CD14-positive monocyte (primary cell): ENCODE results near the gene LOC128125822.

Experiments used
- DNase-seq, 3 donors: peaks; one replicate each; pipeline ENCODE4 v3.0.0-alpha.2; 2011 to 2022
- H2AFZ ChIP-seq: 2 replicates; pipeline ENCODE4 v1.6.0; 2012; ENCODE audit warnings: mild to moderate bottlenecking, low read depth, low read length, inconsistent platforms; ENCODE audit not compliant: insufficient read depth, poor library complexity, severe bottlenecking
- H3K27ac ChIP-seq, 2 donors: 1 replicate in 1 of 2; 2 replicates in 1 of 2; pipeline ENCODE4 v1.5.1; 2012 to 2013; ENCODE audit warnings: low read length in 2 of 2, control low read depth in 1 of 2, inconsistent platforms in 1 of 2, low read depth in 1 of 2, mild to moderate bottlenecking in 1 of 2
- H3K27me3 ChIP-seq, 2 donors: one replicate each; pipeline versions ENCODE4 v1.6.0 to v1.6.1; 2011 to 2013; ENCODE audit warnings: low read length in 2 of 2; ENCODE audit not compliant: control insufficient read depth in 2 of 2, insufficient read depth in 2 of 2
- H3K36me3 ChIP-seq, 2 donors: replicated peaks in 1 of 2; 1 replicate in 1 of 2; 2 replicates in 1 of 2; pipeline versions ENCODE4 v1.5.1 to v1.6.1; 2012 to 2013; ENCODE audit warnings: low read length in 2 of 2, control low read depth in 1 of 2, inconsistent platforms in 1 of 2, mild to moderate bottlenecking in 1 of 2; ENCODE audit not compliant: insufficient read depth in 2 of 2, control insufficient read depth in 1 of 2
- H3K4me1 ChIP-seq, 2 donors: 1 replicate in 1 of 2; 2 replicates in 1 of 2; pipeline versions ENCODE4 v1.5.1 to v1.6.1; 2012 to 2013; ENCODE audit warnings: low read length in 2 of 2, control low read depth in 1 of 2, inconsistent platforms in 1 of 2, mild to moderate bottlenecking in 1 of 2, moderate library complexity in 1 of 2; ENCODE audit not compliant: insufficient read depth in 2 of 2, control insufficient read depth in 1 of 2
- H3K4me2 ChIP-seq: replicated peaks from 2 replicates; pipeline ENCODE3; 2012; ENCODE audit warnings: low read length, moderate library complexity, mild to moderate bottlenecking; ENCODE audit not compliant: poor library complexity, severe bottlenecking; ENCODE audit errors: extremely low read depth
- H3K4me3 ChIP-seq, 3 experiments: fragments of 200-600 bp in 1 of 3; sonication (generic) in 1 of 3; replicated peaks in 1 of 3; 1 replicate in 2 of 3; 2 replicates in 1 of 3; pipeline ENCODE4 v1.5.1; 2011 to 2013; ENCODE audit warnings: low read length in 3 of 3, mild to moderate bottlenecking in 3 of 3, control low read depth in 2 of 3, low read depth in 2 of 3, inconsistent platforms in 1 of 3, moderate library complexity in 1 of 3
- H3K79me2 ChIP-seq: 2 replicates; pipeline ENCODE4 v1.6.0; 2012; ENCODE audit warnings: mild to moderate bottlenecking, control low read depth, inconsistent platforms, low read length, moderate library complexity; ENCODE audit not compliant: insufficient read depth
- H3K9ac ChIP-seq: 2 replicates; pipeline ENCODE4 v1.6.0; 2017; ENCODE audit warnings: low read length, mild to moderate bottlenecking; ENCODE audit not compliant: insufficient read depth, poor library complexity, severe bottlenecking
- H3K9me3 ChIP-seq, 2 donors: replicated peaks in 1 of 2; 1 replicate in 1 of 2; 2 replicates in 1 of 2; pipeline versions ENCODE4 v1.5.1 to v1.6.1; 2012 to 2013; ENCODE audit warnings: low read length in 2 of 2, control low read depth in 1 of 2; ENCODE audit not compliant: control insufficient read depth in 1 of 2, insufficient read depth in 1 of 2
- H4K20me1 ChIP-seq: 2 replicates; pipeline ENCODE4 v1.6.0; 2012; ENCODE audit warnings: mild to moderate bottlenecking, low read length, control low read depth, moderate library complexity; ENCODE audit not compliant: insufficient read depth
- H3K27ac Mint-ChIP-seq, 7 donors: one replicate each; pipeline ENCODE4 v1.8.0; 2020; ENCODE audit warnings: mild to moderate bottlenecking in 7 of 7, mixed read lengths in 7 of 7, moderate library complexity in 6 of 7, inconsistent platforms in 2 of 7
- H3K27me3 Mint-ChIP-seq, 3 donors: one replicate each; pipeline ENCODE4 v1.8.0; 2021 to 2022; ENCODE audit warnings: low read depth in 3 of 3, mild to moderate bottlenecking in 3 of 3, mixed read lengths in 3 of 3, moderate library complexity in 3 of 3, inconsistent platforms in 1 of 3
- H3K36me3 Mint-ChIP-seq, 2 donors: one replicate each; pipeline ENCODE4 v1.8.0; 2020; ENCODE audit warnings: mixed read lengths in 2 of 2, inconsistent platforms in 1 of 2, mild to moderate bottlenecking in 1 of 2
- H3K4me1 Mint-ChIP-seq: one replicate; pipeline ENCODE4 v1.8.0; 2020; ENCODE audit warnings: mild to moderate bottlenecking, mixed read lengths
- H3K4me3 Mint-ChIP-seq, 2 donors: one replicate each; pipeline ENCODE4 v1.8.0; 2020; ENCODE audit warnings: mild to moderate bottlenecking in 2 of 2, mixed read lengths in 2 of 2, moderate library complexity in 1 of 2
- H3K9me3 Mint-ChIP-seq, 7 donors: one replicate each; pipeline ENCODE4 v1.8.0; 2020 to 2022; ENCODE audit warnings: mixed read lengths in 7 of 7, mild to moderate bottlenecking in 6 of 7, moderate library complexity in 6 of 7, inconsistent platforms in 2 of 7
- WGBS: methylation state at CpG from one replicate; pipeline ENCODE4 v1.1.5; 2013; ENCODE audit warnings: missing lambda C conversion rate; ENCODE audit not compliant: insufficient coverage; 5-methylcytosine and 5-hydroxymethylcytosine counted together
- intact Hi-C, 2 donors: fragments of 100-400 bp; cut with micrococcal nuclease; formaldehyde crosslinking; loops; one replicate each; pipeline versions ENCODE4 v1.15.0 to v1.15.1; 2023
- TF ChIP-seq, protein P1 (sequence below): fragments of 200-600 bp; IDR thresholded peaks from one replicate; pipeline ENCODE4 v1.8.0; 2022; ENCODE audit warnings: antibody characterized with exemption, mild to moderate bottlenecking

LOC128125822 gene

DNA sequence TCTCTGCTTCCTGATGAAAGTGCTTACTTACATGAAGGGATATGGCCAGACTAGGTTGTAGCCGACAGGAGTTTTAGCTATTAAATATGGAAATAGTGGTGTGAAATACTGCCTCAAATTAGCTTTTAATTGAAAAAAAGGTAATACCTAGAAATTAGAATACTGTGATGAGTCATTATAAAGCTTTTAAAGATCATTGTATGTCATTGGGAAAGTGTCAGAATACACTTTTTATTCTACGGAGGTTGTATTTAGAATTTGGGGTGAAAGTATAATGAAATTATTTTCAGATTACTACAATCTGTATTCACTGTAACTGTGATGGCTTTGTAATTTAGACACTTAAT is 2.2 kb downstream of the LOC128125822 start:
- H3K4me2 ChIP-seq, result peak overlapping the region; percentile 83
- TF ChIP-seq, protein P1, sequence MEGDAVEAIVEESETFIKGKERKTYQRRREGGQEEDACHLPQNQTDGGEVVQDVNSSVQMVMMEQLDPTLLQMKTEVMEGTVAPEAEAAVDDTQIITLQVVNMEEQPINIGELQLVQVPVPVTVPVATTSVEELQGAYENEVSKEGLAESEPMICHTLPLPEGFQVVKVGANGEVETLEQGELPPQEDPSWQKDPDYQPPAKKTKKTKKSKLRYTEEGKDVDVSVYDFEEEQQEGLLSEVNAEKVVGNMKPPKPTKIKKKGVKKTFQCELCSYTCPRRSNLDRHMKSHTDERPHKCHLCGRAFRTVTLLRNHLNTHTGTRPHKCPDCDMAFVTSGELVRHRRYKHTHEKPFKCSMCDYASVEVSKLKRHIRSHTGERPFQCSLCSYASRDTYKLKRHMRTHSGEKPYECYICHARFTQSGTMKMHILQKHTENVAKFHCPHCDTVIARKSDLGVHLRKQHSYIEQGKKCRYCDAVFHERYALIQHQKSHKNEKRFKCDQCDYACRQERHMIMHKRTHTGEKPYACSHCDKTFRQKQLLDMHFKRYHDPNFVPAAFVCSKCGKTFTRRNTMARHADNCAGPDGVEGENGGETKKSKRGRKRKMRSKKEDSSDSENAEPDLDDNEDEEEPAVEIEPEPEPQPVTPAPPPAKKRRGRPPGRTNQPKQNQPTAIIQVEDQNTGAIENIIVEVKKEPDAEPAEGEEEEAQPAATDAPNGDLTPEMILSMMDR, result peak; percentile 41
- peak overlapping the region in 1 of 3 experiments; percentile 85 for H3K4me3 ChIP-seq
- peaks cover 30 to 32% of the 10 kb centered on the region in 2 donors for H3K36me3 ChIP-seq
- peaks cover 18 to 23% of the 10 kb centered on the region in 2 donors for H3K36me3 Mint-ChIP-seq
- intact Hi-C loops, result loop anchor here in 1 of 2 donors (10.0 kb wide), 1 partner anchor 60 kb away; the partner anchor contains the start of gene PHF3
- H3K9me3 ChIP-seq, result no peaks in the 10 kb centered on the region
- peak overlapping the region; percentile 93 for H3K4me3 Mint-ChIP-seq
- DNase-seq, result no peak
- no peak overlapping the region for H2AFZ ChIP-seq
- H3K27ac Mint-ChIP-seq, result peak overlapping the region in 3 of 7 donors; percentile 3 to 97 (median 93)
- no peak overlapping the region for H3K27ac ChIP-seq
- 86% methylated on average over 1 of the region's 2 CpGs for WGBS
- no peak overlapping the region for H3K9ac ChIP-seq
- H3K9me3 Mint-ChIP-seq, result peaks cover 0 to 1% (median 0%) of the 10 kb centered on the region in 7 donors
- H3K4me1 Mint-ChIP-seq, result peaks cover 24% of the 10 kb centered on the region
- peaks cover 0 to 14% of the 10 kb centered on the region in 2 donors for H3K27me3 ChIP-seq
- H4K20me1 ChIP-seq, result peaks cover 48% of the 10 kb centered on the region
- H3K79me2 ChIP-seq, result peaks cover 52% of the 10 kb centered on the region
- peaks cover 21 to 28% of the 10 kb centered on the region in 2 donors for H3K4me1 ChIP-seq
- peaks cover 0 to 3% (median 2%) of the 10 kb centered on the region in 3 donors for H3K27me3 Mint-ChIP-seq

DNA sequence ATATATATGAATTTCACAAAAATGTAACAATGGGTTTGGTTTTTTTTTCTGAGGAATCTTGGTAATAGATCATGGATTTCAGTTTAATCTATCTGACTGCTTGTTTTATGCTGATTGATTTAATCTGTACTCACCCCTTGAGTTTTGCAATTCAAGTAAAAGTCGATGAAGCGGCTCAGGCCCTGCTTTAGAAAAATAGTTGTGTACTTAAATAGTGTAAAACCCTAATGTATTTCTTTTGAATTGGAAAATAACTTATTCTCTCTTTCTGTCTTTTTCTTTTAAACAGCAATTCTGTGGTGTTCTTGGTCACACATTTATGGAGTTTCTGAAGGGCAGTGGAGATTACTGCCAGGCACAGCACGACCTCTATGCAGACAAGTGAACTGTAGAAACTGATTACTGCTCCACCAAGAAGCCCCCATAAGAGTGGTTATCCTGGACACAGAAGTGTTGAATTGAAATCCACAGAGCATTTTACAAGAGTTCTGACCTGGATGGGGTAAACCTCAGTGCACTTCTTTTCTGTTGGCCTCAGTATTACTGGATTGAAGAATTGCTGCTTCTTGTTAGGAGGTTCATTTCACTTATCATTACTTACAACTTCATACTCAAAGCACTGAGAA is 4.0 kb downstream of the LOC128125822 start:
- Histone ChIP-seq H3K27ac (no peak overlapping the region), H3K4me3 (no peak overlapping the region), H3K27me3 (peaks cover 0 to 1% of the 10 kb centered on the region in 2 donors), H3K9ac (no peak overlapping the region), H2AFZ (no peak overlapping the region), H3K79me2 (peaks cover 52% of the 10 kb centered on the region), H3K36me3 (peaks cover 47 to 50% of the 10 kb centered on the region in 2 donors), H3K4me2 (no peak overlapping the region), H4K20me1 (peaks cover 56% of the 10 kb centered on the region), H3K9me3 (no peaks in the 10 kb centered on the region), H3K4me1 (peaks cover 20 to 27% of the 10 kb centered on the region in 2 donors)
- Mint-ChIP-seq H3K27ac (no peak overlapping the region), H3K36me3 (peaks cover 34 to 40% of the 10 kb centered on the region in 2 donors), H3K4me1 (peaks cover 23% of the 10 kb centered on the region), H3K4me3 (no peak overlapping the region), H3K9me3 (peaks cover 0 to 1% (median 0%) of the 10 kb centered on the region in 7 donors), H3K27me3 (no peaks in the 10 kb centered on the region)
- intact Hi-C loops, result loop anchor here in 1 of 2 donors (10.0 kb wide), 1 partner anchor 59 kb away; the partner anchor contains the start of gene PHF3
- WGBS, result no CpG with 5 or more reads among the region's 3 CpGs
- TF ChIP-seq, protein P1, result no peak
- no peak for DNase-seq
